ENCODE measurements around the gene IFNA21. TPM values are rescaled to one million over a fixed set of nuclear protein-coding genes. Genes with fewer than 3 reads are reported as not detected.

IFNA21 gene
- total RNA-seq, 6 experiments from 2014 or later = not detected

GRCh38 chr9:21121595-21122251 lies 44.7 kb downstream of the IFNA21 start:
- H3K4me1 Mint-ChIP-seq (ENCODE audit: low read depth) = no peaks in the 10 kb centered on the region
- DNase-seq = no peak
- H3K4me3 Mint-ChIP-seq = no peak overlapping the region
- peaks cover 34% of the 10 kb centered on the region for H3K27me3 Mint-ChIP-seq (ENCODE audit: insufficient read depth)
- TF ChIP-seq, protein P1, sequence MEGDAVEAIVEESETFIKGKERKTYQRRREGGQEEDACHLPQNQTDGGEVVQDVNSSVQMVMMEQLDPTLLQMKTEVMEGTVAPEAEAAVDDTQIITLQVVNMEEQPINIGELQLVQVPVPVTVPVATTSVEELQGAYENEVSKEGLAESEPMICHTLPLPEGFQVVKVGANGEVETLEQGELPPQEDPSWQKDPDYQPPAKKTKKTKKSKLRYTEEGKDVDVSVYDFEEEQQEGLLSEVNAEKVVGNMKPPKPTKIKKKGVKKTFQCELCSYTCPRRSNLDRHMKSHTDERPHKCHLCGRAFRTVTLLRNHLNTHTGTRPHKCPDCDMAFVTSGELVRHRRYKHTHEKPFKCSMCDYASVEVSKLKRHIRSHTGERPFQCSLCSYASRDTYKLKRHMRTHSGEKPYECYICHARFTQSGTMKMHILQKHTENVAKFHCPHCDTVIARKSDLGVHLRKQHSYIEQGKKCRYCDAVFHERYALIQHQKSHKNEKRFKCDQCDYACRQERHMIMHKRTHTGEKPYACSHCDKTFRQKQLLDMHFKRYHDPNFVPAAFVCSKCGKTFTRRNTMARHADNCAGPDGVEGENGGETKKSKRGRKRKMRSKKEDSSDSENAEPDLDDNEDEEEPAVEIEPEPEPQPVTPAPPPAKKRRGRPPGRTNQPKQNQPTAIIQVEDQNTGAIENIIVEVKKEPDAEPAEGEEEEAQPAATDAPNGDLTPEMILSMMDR (IDR thresholded peaks at IDR 0.05) = no peak
- H3K9me3 Mint-ChIP-seq = no peaks in the 10 kb centered on the region
- H3K27ac Mint-ChIP-seq = no peak overlapping the region
- H3K36me3 Mint-ChIP-seq (ENCODE audit: low read depth) = no peaks in the 10 kb centered on the region

GRCh38 chr9:21121079-21121478 lies 45.4 kb downstream of the IFNA21 start:
- Mint-ChIP-seq H3K36me3 (ENCODE audit: low read depth) (no peaks in the 10 kb centered on the region), H3K4me1 (ENCODE audit: low read depth) (no peaks in the 10 kb centered on the region), H3K27me3 (ENCODE audit: insufficient read depth) (peaks cover 37% of the 10 kb centered on the region), H3K27ac (no peak overlapping the region), H3K4me3 (no peak overlapping the region), H3K9me3 (no peaks in the 10 kb centered on the region)
- TF ChIP-seq, protein P1 (IDR thresholded peaks at IDR 0.05) = no peak
- DNase-seq = no peak

DNA sequence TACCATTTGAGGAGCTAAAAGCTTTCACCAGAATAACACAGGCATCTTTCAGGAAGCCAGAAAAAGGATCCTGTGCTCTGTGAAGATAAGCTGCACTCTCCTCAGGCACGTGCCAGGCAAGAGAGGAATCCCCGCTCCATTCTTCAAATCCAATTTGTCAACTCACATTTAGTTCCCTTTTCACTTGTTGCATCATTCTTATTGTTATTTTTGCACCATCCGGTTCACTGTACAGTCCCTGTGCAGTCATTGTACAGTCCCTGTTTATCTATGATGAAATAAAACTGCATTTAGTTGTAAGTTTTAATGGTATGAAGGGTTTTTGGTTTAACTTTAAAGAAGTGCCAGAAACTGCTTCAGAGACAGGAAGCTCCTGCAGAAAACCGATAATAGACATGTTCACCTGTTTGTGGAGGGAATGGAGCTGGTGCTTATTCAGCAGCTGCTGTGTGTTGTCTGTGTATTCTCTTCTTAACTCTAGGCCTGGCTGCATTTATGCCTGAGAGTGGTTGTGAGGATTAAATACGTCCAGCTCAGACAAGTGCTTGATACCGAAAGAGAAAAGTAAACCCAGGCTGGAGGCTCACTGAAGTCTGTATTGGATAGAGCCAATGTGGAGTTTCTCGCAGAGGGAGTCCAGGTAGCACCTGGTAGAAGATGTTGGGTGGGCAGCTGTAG lies 47.2 kb downstream of the IFNA21 start:
- peaks cover 32% of the 10 kb centered on the region for H3K27me3 Mint-ChIP-seq (ENCODE audit: insufficient read depth)

More for the DNA sequence above, 47.2 kb downstream of the IFNA21 start:
- Mint-ChIP-seq H3K27ac (no peak overlapping the region), H3K9me3 (no peaks in the 10 kb centered on the region), H3K4me1 (ENCODE audit: low read depth) (no peaks in the 10 kb centered on the region), H3K36me3 (ENCODE audit: low read depth) (no peaks in the 10 kb centered on the region), H3K4me3 (no peak overlapping the region)
- no peak for DNase-seq
- TF ChIP-seq, protein P1 (IDR thresholded peaks at IDR 0.05) = no peak

Other genes starting within 250 kb of the IFNA21 start
- gene HACD4, start 135.0 kb downstream of the IFNA21 start, total RNA-seq (2021; fragmentation: NEBNext Ultra II Directional; extraction: Animal tissue kit (Norgen Biotek cat#: 25700)) = 1 to 10 TPM; 3.0 to 5.3 (median 3.8) TPM
- gene IFNB1, start 88.7 kb downstream of the IFNA21 start, total RNA-seq (2021; fragmentation: NEBNext Ultra II Directional; extraction: Animal tissue kit (Norgen Biotek cat#: 25700)) = not detected
- not detected for gene IFNW1, start 24.8 kb downstream of the IFNA21 start, total RNA-seq (2021; fragmentation: NEBNext Ultra II Directional; extraction: Animal tissue kit (Norgen Biotek cat#: 25700))
- gene IFNA4, start 20.9 kb upstream of the IFNA21 start, total RNA-seq (2021; fragmentation: NEBNext Ultra II Directional; extraction: Animal tissue kit (Norgen Biotek cat#: 25700)) = not detected
- not detected for gene IFNA7, start 35.5 kb upstream of the IFNA21 start, total RNA-seq (2021; fragmentation: NEBNext Ultra II Directional; extraction: Animal tissue kit (Norgen Biotek cat#: 25700))
- gene IFNA10, start 40.5 kb upstream of the IFNA21 start, total RNA-seq (2021; fragmentation: NEBNext Ultra II Directional; extraction: Animal tissue kit (Norgen Biotek cat#: 25700)) = not detected
- not detected for gene IFNA16, start 50.7 kb upstream of the IFNA21 start, total RNA-seq (2021; fragmentation: NEBNext Ultra II Directional; extraction: Animal tissue kit (Norgen Biotek cat#: 25700))
- gene IFNA17, start 61.6 kb upstream of the IFNA21 start, total RNA-seq (2021; fragmentation: NEBNext Ultra II Directional; extraction: Animal tissue kit (Norgen Biotek cat#: 25700)) = not detected
- not detected for gene IFNA14, start 73.3 kb upstream of the IFNA21 start, total RNA-seq (2021; fragmentation: NEBNext Ultra II Directional; extraction: Animal tissue kit (Norgen Biotek cat#: 25700))
- gene IFNA5, start 138.7 kb upstream of the IFNA21 start, total RNA-seq (2021; fragmentation: NEBNext Ultra II Directional; extraction: Animal tissue kit (Norgen Biotek cat#: 25700)) = not detected
- gene KLHL9, start 168.7 kb upstream of the IFNA21 start, total RNA-seq (2021; fragmentation: NEBNext Ultra II Directional; extraction: Animal tissue kit (Norgen Biotek cat#: 25700)) = 10 to 100 TPM; 25.7 to 32.2 (median 29.9) TPM
- gene IFNA6, start 184.2 kb upstream of the IFNA21 start, total RNA-seq (2021; fragmentation: NEBNext Ultra II Directional; extraction: Animal tissue kit (Norgen Biotek cat#: 25700)) = not detected
- not detected for gene IFNA13, start 201.4 kb upstream of the IFNA21 start, total RNA-seq (2021; fragmentation: NEBNext Ultra II Directional; extraction: Animal tissue kit (Norgen Biotek cat#: 25700))
- gene IFNA2, start 218.7 kb upstream of the IFNA21 start, total RNA-seq (2021; fragmentation: NEBNext Ultra II Directional; extraction: Animal tissue kit (Norgen Biotek cat#: 25700)) = not detected
- not detected for gene IFNA8, start 242.5 kb upstream of the IFNA21 start, total RNA-seq (2021; fragmentation: NEBNext Ultra II Directional; extraction: Animal tissue kit (Norgen Biotek cat#: 25700))

All from HFFc6 (cell line).